ENCODE data around the gene GRXCR2.

DNA sequence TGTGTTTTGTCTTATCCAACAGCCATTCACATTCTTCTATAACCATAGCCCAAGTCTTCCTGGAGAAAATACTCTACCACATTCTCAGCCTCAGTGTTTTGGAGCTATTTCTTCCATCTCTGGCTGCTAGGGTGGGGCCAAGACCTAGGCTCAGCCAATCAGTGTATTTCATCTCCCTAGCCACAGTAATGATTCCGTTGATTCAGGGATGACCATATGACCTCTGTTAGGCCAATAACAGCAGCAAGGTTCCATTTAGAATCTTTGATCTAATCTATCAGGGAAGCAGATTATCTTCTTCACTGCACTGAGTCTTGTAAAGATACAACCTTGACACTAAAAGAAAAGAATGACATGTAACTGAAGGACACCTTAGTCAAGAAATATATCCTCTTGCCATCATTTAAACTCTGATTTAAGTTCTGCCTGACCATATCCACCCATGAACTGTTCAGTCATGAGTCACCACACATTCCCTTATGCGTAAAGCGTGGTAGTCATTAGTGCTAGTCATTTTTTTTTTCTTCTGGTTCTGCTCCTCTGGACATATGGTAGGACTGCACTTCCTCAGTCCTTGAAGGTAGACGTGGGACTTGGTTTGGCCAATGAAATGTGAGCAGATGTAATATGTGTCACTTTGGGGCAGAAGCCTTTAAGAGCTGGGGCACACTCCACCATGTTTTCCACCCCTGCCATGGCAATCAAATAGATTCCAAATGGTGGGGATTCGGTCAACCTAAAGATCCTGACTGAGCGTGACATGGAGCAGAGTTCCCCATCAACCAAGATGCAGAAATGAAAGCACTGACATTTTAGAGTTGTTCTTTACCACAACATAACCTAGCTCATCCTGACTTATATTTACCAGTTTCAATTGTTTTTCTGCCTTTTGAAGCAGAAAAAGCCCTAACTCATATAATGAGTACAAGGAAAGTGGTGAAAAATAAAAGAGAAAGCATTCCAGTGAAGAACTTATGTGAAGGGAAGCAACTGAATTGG is 25.0 kb downstream of the GRXCR2 start:
- TF ChIP-seq, protein P1, sequence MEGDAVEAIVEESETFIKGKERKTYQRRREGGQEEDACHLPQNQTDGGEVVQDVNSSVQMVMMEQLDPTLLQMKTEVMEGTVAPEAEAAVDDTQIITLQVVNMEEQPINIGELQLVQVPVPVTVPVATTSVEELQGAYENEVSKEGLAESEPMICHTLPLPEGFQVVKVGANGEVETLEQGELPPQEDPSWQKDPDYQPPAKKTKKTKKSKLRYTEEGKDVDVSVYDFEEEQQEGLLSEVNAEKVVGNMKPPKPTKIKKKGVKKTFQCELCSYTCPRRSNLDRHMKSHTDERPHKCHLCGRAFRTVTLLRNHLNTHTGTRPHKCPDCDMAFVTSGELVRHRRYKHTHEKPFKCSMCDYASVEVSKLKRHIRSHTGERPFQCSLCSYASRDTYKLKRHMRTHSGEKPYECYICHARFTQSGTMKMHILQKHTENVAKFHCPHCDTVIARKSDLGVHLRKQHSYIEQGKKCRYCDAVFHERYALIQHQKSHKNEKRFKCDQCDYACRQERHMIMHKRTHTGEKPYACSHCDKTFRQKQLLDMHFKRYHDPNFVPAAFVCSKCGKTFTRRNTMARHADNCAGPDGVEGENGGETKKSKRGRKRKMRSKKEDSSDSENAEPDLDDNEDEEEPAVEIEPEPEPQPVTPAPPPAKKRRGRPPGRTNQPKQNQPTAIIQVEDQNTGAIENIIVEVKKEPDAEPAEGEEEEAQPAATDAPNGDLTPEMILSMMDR (tag by site-specific recombination; IDR thresholded peaks at IDR 0.05) = no peak
- TF ChIP-seq TRIM28 (IDR thresholded peaks at IDR 0.05; ENCODE audit: borderline replicate concordance, low read length) (no peak), HOXA7 (CRISPR knock-in tag; IDR thresholded peaks at IDR 0.05; ENCODE audit: borderline replicate concordance) (no peak), ZNF274 (IDR thresholded peaks at IDR 0.05; ENCODE audit: low read length) (no peak), ZNF274 (tag by site-specific recombination; IDR thresholded peaks at IDR 0.05; ENCODE audit: borderline replicate concordance) (no peak), PRDM1 (tag by site-specific recombination; IDR thresholded peaks at IDR 0.05) (no peak), ZNF548 (tag by site-specific recombination; IDR thresholded peaks at IDR 0.05) (no peak)

Measured in HEK293 (cell line).